Breast epithelium (tissue), 3 donors: Measurements from ENCODE around the gene ENAH.

Experiments
- CTCF ChIP-seq, 3 donors: fragments of 450-650 bp; IDR thresholded peaks; one replicate each; pipeline ENCODE4 v1.5.1; 2016 to 2017; ENCODE audit warnings: antibody characterized with exemption in 3 of 3, mild to moderate bottlenecking in 3 of 3, moderate library complexity in 3 of 3
- POLR2A ChIP-seq: fragments of 450-650 bp; IDR thresholded peaks from one replicate; pipeline ENCODE4 v1.6.1; 2016; ENCODE audit warnings: antibody characterized with exemption, mild to moderate bottlenecking, moderate library complexity

GRCh38 chr1:225653463-225654276 is 747 bp upstream of the ENAH start:
- TF ChIP-seq CTCF (IDR thresholded peaks at IDR 0.05) (no peak), POLR2A (peak; percentile 54)
